Bone marrow (tissue), 2 donors: ENCODE results near the gene SP3.

ENCODE experiments used
- DNase-seq, 2 donors: peaks; one replicate each; lab custom pipeline; 2025; lab: John Stamatoyannopoulos, UW

Gene SP3

GRCh38 chr2:173966274-173967098, 1.3 kb upstream of the SP3 start:
- DNase-seq = no peak

GRCh38 chr2:173964565-173965371, 405 bp downstream of the SP3 start:
- peak; percentile 87 to 92 for DNase-seq

DNA sequence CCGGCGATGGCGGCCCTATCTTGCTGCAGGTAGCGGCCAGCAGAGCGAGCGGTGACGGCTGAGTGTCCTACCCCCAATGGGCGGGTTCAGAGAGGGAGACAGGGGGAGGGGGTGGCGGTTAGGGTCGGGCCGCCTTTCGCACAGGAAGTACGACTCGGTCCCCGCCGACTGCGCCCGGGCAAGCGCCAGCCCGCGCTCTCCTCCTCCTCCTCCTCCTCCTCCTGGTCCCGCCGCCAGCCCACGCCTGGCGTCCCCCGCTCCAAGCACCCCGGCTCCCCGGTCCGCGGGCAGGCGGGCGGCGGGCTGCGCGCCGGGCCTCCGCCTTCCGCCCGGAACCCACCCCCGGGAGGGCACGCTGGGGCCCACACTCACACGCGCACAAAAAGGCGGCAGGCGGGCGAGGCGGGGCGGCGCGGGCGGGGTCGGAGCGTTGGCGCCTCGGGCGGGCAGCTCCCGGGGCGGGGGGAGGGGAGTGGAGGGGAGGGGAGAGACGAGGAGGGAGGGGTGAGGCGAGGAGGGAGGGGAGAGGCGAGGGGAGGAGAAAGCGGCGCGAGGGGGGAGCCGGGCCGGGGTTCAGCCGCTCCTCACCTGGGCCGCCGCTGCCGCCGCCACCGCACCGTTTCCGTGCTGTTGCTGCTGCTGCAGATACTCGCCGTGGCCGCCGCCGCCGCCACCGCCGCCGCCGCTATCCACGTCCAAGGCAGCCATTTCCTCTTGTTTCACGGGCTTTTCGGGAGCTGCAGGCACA, 1.2 kb downstream of the SP3 start:
- DNase-seq = peak; percentile 86 to 97

GRCh38 chr2:173963323-173963816, 1.8 kb downstream of the SP3 start:
- DNase-seq = peak; percentile 61 to 93

DNA sequence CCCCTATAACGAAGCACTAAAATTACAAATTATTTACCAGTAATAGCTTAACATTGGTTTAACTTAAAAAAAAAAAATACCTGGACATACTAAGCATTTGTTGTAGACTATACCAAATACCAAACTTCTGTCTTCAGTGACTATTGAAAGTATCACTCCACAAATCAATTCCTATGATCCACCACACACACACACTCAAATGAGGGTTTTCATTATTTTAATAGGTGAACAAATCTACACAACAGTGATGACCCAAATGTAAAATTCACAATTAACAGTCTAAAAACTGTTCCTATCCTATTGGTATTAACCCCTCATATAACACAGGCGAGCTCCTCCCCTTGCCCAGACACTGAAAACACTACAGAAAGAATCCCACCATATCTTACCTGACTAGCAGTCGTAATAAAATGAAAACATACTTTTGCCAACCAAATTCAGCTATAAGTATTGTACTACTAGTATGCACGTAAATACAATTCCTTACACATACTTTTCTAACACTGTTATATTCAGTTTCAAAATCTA, 2.5 kb downstream of the SP3 start:
- no peak for DNase-seq

GRCh38 chr2:173962031-173962430, 3.1 kb downstream of the SP3 start:
- no peak for DNase-seq

DNA sequence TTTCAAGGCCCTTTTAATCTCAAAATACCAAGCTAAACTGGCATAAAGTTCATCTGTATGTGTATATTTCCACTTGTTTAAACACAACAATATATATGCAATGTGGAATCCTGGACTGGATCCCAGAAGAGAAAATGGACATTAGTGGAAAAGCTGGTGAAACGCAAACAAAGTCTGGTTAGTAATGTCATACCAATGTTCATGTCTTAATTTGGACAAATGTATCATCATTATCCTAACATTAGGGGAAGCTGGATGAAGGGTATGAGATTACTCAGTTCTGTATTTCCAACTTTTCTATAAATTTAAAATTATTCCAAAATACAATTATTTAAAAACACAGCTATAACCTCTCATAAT, 3.8 kb downstream of the SP3 start:
- no peak for DNase-seq

DNA sequence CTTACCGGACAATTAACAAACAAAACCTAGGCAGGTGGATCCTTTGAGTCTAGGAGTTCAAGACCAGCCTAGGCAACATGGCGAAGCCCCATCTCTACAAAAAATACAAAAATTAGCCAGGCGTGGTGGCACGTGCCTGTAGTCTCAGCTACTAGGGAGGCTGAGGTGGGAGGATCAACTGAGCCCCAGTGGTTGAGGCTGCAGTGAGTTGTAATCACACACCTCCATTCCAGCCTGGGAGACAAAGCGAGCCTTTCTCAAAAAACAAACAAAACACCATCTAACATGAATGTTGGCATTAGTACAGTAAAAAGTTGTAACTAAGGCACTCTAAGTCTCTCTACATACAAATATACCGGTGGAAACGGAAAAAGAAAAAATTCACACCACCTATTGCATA, 5.3 kb downstream of the SP3 start:
- no peak for DNase-seq

- DNase-seq = no peak
These were observed 5.8 kb downstream of the SP3 start for GRCh38 chr2:173959358-173959884.

DNA sequence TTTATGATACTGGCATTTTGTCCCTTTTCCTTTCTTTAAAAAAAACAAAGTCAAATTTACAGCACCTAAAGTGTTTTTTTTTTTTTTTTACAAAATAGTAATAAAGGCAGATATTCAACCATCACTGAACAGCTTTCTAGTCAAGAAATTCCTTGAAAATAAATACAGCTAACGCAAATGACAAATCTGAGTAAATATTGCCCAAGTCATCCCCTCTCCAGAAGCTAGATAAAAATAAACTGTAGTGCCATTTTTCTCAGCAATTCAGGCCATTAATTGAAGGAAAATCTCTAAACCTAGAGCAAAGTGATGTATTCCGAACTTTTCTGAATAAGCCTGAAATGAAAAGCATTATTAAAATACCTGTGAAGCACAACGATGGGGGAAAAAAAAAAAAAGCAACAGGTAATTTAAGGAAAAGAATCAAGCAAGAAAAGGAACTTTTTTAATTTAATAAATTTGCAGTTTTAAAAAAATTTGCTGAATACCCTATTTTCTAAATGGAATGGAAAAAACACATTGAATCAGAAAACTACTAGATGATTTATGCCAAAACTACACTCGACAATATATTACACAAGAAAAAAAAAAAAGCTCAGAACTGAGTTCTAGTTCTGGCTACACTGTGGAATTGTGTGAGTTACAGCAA, 6.9 kb downstream of the SP3 start:
- no peak for DNase-seq

- DNase-seq = no peak
These were observed 7.7 kb downstream of the SP3 start for GRCh38 chr2:173957517-173957916.

- DNase-seq = no peak
These were observed 8.7 kb downstream of the SP3 start for GRCh38 chr2:173956454-173956853.

- no peak for DNase-seq
These were observed 9.3 kb downstream of the SP3 start for GRCh38 chr2:173955867-173956266.

- DNase-seq = no peak
These were observed 10.2 kb downstream of the SP3 start for GRCh38 chr2:173955004-173955403.

- no peak for DNase-seq
These were observed 12.1 kb downstream of the SP3 start for GRCh38 chr2:173953047-173953424.

GRCh38 chr2:173952267-173953046, 12.7 kb downstream of the SP3 start:
- DNase-seq = no peak

DNA sequence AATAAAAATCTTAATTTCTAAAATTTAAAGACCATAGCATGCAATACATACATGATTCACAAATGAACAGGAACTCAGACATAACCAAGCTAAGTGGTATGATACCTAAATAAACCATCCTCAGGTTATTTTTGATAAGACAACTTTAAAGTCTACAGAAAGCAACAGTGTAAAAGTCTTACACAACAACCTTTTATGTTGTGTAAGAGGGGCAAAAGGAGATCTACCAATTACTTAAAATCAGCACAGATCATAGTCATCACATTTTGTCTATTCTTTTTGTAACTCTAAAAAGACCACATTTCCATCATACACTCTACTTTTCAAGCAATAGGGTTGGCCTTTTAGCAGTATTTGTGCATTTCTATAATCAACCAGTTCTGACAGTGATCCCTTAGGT, 16.3 kb downstream of the SP3 start:
- DNase-seq = no peak

DNA sequence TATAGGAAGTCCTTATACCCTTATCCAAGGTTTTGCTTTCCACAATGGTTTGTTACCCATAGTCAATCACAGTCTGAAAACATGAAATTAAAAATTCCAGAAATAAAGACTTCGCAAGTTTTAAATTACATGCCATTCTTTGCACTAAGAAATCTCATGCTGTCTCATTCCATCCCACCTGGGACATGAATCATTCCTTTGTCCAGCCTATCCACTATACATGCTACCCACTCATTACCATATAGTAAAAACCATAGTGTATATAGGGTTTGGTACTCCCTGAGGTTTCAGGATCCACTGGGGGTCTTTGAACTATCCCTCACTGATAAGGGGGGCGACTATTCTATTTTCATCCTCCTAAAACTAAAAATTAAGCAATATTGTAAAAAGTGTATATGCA, 17.0 kb downstream of the SP3 start:
- DNase-seq = no peak

DNA sequence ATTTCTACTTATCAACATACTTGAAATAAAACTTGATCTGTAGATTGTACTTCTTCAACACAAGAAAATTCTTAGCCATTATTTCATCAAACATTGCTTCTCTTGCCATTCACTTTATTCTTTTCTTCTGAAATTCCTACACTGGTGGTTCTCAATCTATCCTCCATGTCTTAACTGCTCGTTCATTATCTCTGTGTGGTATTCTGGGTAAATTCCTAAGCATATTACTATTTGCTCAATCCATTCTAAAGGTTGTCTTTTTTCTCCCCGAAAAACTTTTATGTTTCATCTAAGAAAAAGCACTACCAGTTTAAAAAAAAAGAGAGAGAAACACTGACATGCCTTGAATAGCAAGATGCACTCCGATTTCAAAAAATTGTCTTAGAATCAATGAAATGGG, 18.0 kb downstream of the SP3 start:
- DNase-seq = no peak

DNA sequence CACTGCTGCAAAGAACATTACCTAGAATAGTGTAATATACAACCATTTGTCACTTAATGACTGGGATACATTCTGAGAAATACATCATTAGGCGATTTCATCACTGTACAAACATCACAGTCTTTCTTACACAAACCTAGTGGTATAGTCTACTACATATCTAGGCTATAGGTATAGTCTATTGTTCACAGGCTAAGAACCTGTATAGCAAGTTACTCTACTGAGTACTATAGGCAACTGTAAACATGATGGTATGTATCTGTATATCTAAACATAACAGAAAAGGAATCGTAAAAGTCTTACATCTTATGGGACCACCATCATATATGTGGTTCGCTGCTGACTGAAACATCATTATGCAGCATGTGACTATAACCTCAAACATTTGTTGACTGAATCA, 21.4 kb downstream of the SP3 start:
- no peak for DNase-seq
